GM12874 (cell line): Measurements from ENCODE around the gene PPFIBP2.

ENCODE experiments used
- TF ChIP-seq, protein P1 (sequence below): IDR thresholded peaks from 2 replicates; pipeline ENCODE4 v1.5.1; 2011; ENCODE audit warnings: low read depth, mild to moderate bottlenecking, control low read depth, low read length, moderate library complexity; ENCODE audit not compliant: insufficient read depth

The PPFIBP2 gene

DNA sequence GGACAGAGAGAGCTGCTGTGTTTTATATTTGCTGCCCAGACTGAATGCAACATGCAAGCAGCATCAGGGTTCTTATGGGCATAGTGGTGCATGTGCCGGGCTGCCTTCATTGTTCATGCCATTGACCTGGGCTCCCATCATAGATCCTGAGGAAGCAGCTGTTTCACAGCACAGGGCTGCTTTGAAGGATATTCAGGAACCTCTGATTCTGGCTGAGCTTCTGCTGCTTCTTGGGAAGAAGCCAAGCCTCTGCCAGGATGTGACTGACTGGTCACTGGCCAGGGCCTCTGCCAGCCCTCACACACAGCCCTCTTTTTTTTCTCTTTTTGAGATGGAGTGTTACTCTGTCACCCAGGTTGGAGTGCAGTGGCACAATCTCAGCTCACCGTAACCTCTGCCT, 116.2 kb downstream of the PPFIBP2 start:
- TF ChIP-seq, protein P1, sequence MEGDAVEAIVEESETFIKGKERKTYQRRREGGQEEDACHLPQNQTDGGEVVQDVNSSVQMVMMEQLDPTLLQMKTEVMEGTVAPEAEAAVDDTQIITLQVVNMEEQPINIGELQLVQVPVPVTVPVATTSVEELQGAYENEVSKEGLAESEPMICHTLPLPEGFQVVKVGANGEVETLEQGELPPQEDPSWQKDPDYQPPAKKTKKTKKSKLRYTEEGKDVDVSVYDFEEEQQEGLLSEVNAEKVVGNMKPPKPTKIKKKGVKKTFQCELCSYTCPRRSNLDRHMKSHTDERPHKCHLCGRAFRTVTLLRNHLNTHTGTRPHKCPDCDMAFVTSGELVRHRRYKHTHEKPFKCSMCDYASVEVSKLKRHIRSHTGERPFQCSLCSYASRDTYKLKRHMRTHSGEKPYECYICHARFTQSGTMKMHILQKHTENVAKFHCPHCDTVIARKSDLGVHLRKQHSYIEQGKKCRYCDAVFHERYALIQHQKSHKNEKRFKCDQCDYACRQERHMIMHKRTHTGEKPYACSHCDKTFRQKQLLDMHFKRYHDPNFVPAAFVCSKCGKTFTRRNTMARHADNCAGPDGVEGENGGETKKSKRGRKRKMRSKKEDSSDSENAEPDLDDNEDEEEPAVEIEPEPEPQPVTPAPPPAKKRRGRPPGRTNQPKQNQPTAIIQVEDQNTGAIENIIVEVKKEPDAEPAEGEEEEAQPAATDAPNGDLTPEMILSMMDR, result no peak

DNA sequence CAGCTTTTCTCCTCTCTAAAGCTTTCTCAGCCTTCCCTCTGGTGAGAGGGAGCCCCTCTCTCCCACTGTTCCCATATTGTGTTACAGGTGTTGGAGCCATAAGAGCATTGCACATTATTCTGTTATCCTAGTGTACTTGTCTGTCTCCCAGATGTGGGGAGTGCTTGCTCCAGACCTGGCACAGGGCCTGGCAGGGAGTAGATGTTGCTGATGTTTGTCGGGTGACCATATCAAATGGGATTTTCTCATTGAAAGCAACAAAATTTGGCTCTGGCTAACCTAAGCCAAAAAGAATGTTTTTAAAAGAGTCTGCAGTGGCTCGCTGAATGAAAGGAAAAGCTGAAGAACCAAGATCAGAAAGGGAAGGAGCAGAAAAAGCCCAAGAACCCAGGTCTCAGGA, 118.4 kb downstream of the PPFIBP2 start:
- TF ChIP-seq, protein P1, result no peak

DNA sequence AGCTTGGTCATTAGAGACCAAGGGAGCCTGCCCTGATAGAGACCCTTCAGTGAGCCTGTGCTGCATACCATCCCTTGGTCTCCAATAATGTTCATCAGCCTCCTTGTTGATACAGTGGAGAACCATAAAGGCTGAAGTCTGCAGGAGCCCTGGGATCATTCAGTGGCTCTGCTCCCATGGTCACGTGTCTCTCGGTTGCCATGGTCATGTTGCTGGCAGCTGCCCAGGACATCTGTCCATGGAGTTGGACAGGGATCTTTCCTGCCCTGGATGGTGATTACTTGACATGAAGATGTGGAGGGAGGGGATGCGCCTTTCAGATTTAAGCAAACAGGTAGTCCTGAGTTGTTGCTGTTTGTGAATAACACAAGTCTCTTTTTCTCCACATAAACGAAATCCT, 121.3 kb downstream of the PPFIBP2 start:
- TF ChIP-seq, protein P1, result no peak

DNA sequence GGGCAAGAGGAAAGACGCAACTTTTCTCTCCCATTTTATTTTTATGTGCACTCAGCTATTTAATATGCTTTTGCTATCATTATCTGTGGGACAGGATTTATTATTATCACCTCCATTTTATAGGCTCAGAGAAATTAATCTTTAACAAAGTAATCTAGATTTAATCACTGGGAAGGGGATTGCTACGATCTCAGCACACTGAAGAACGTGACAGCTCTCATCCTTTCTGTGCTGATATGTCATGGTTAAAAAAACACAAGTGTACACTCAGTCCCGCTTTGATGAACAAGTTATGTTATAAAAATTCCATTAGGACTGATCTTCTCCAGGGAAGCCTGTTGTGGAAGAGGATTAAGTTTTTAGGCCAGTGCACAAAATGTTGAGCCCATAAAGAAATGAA, 121.9 kb downstream of the PPFIBP2 start:
- TF ChIP-seq, protein P1, result no peak

DNA sequence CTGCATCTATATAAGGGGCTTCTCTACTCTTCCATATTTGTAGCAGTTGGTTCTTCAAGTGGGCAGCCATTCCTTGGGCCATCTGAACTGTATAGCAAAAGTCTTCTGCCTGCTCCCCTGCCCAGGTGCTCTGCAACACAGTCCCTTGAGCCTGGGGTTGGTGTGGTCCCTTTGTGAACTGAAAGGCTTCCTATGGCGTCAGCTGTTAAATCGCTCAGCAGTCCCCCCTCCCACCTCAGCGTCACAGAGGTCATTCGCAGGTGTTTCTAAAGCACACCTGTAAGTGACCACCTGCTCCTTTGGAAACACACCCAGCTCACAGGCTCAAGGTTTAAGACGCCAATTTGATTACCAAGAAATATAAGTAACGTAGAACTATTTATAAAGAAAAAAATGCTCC, 122.6 kb downstream of the PPFIBP2 start:
- TF ChIP-seq, protein P1, result no peak

DNA sequence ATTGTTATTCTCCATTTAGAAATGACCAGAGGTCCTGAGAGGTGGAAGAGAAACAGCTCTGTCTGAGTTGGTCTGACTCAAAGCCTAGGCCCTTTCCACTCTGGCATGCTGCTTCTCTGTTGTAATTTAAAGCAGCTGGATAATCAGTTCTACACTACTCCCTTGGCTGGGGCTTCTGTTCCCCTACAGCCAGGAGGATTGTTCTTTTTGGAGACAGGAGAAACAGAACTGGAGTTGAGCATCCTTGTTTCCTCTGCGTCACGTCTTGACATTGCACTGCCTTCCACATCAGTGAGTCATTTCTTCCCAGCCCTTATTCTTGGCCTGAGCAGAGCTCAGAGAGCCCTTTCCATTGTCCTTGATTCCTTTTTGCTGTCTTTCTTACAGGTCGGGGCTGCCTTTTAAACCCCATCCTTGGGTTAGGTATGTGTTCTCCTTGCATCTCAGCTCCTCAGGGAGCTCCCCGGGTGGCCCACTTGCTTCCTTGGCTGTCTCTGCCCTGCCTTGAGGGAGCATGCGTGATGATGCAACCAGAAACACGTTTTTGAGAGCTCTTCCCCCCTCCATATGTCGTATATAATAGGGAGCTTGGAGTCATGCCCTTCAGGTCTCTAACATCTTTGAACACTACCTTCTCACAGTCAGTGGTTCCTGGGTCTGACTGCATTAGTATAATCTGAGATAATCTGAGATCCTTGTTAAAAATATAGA, 123.8 kb downstream of the PPFIBP2 start:
- TF ChIP-seq, protein P1, result no peak

DNA sequence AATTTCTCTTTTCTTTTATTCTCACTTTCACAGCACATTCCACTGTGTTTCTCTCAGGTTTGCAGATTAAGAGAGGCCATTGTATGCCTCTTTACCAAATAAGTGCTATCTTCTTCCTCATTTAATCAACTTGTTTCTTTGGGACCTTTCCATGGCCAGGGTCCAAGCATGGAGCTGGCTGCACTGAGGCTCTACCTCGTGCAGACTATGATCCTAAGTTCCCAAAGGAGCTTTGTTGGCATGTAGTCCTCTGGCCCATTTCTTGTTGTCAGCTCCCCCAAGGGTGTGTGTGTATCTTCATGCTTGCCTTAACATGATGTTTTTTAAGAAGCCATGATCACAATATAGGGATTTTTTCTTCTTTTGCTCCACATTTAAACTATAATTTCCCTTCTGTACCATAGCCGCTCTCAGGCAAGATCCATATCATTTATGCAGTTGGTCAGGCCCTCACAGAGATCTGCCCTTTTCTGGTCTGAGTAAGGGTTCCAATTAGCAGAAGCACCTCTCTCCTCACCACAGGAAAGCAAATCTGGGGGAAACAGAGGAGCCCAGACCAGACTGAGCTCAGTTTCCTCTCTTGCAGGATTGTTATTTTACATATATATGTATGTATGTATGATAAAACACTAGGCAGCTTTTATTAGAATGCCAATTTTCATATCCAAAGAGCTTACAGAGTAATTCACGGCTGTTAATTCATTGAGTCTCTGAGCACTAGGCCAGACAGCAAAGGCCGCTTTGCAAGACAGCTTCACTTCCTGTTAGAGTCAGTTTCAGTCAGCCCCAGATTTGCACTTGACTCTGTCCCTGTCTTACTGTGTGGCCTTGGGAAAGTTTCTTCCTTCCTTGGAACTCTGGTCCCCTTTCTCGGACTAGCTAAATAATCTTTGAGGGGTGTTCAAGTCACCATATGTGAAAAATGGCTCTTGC, 125.2 kb downstream of the PPFIBP2 start:
- TF ChIP-seq, protein P1, result no peak
